Sigmoid colon (tissue), 7 donors: ENCODE measurements around the gene PSMD13. TPM values are rescaled to one million over a fixed set of nuclear protein-coding genes. Genes with fewer than 3 reads are reported as not detected.

Source experiments
- DNase-seq: peaks from one replicate; pipeline ENCODE4 v3.0.0-alpha.2; 2019
- H3K27ac ChIP-seq, 4 donors: fragments of 200-600 bp; sonication (generic); one replicate each; pipeline ENCODE4 v1.5.1; 2016 to 2019; ENCODE audit warnings: mild to moderate bottlenecking in 1 of 4
- H3K27me3 ChIP-seq, 3 donors: fragments of 200-600 bp; sonication (generic); one replicate each; pipeline ENCODE4 v1.5.1; 2019; ENCODE audit warnings: mild to moderate bottlenecking in 1 of 3
- H3K36me3 ChIP-seq, 4 donors: fragments of 200-600 bp; sonication (generic); one replicate each; pipeline ENCODE4 v1.5.1; 2016 to 2019
- H3K4me1 ChIP-seq, 4 donors: fragments of 200-600 bp; sonication (generic); one replicate each; pipeline ENCODE4 v1.5.1; 2017 to 2019
- H3K4me3 ChIP-seq, 4 donors: fragments of 200-600 bp; sonication (generic); one replicate each; pipeline ENCODE4 v1.5.1; 2017 to 2019; ENCODE audit warnings: mild to moderate bottlenecking in 2 of 4, moderate library complexity in 1 of 4
- H3K9me3 ChIP-seq, 4 donors: fragments of 200-600 bp in 3 of 4; sonication (generic) in 3 of 4; one replicate each; pipeline versions ENCODE4 v1.5.1 to v1.6.1; 2013 to 2019
- CTCF ChIP-seq, 4 experiments: fragments of 450-650 bp in 3 of 4; fragments of 200-600 bp in 1 of 4; IDR thresholded peaks; one replicate each; pipeline ENCODE4 v1.5.1; 2016 to 2019; ENCODE audit warnings: antibody characterized with exemption in 4 of 4, mild to moderate bottlenecking in 3 of 4, moderate library complexity in 2 of 4
- EP300 ChIP-seq, 4 donors: sonication (generic); formaldehyde crosslinking; IDR thresholded peaks; one replicate each; pipeline ENCODE4 v1.6.1; 2017; ENCODE audit warnings: antibody characterized with exemption in 4 of 4
- POLR2A ChIP-seq, 2 donors: fragments of 450-650 bp; IDR thresholded peaks; one replicate each; pipeline ENCODE4 v1.6.1; 2016; ENCODE audit warnings: antibody characterized with exemption in 2 of 2, mild to moderate bottlenecking in 2 of 2, moderate library complexity in 2 of 2
- POLR2AphosphoS5 ChIP-seq, 4 donors: sonication (generic); formaldehyde crosslinking; IDR thresholded peaks; one replicate each; pipeline ENCODE4 v1.6.1; 2017; ENCODE audit warnings: antibody characterized with exemption in 4 of 4
- WGBS, 2 donors: extraction: QIAGEN DNeasy Blood & Tissue Kit; methylation state at CpG; one replicate each; pipeline ENCODE4 v1.1.7; 2013; 5-methylcytosine and 5-hydroxymethylcytosine counted together
- intact Hi-C: fragments of 100-400 bp; cut with DNase I; formaldehyde crosslinking; loops from one replicate; pipeline ENCODE4 v1.15.1; 2023
- polyA plus RNA-seq, 3 donors: library from polyadenylated mRNA; stranded (reverse); fragments of 200-250 nt; gene quantifications; one replicate each; pipeline ENCODE4 v1.2.3, GENCODE V29; 2013
- total RNA-seq, 4 donors: library from RNA; depleted of rRNA; stranded (reverse); fragments of >200 nt; gene quantifications; one replicate each; pipeline ENCODE4 v1.1.0, GENCODE V29; 2016
- donor health status: healthy with polysubstance abuse.
- donor health status: Bipolar disorder and iron deficiency.
- donor health status: healthy.

Gene PSMD13
- total and polyA plus RNA-seq, 7 donors: 86.2 to 180 (median 111) TPM

- peaks cover 0 to 41% (median 24%) of the 10 kb centered on the region in 4 donors for H3K4me1 ChIP-seq
- no peaks in the 10 kb centered on the region for H3K9me3 ChIP-seq
- no peak overlapping the region for H3K27ac ChIP-seq
- H3K27me3 ChIP-seq: no peaks in the 10 kb centered on the region
- no peak overlapping the region for H3K4me3 ChIP-seq
- peak; percentile 58 for DNase-seq
- no peak for TF ChIP-seq POLR2AphosphoS5 (IDR thresholded peaks at IDR 0.05)
- TF ChIP-seq POLR2A (IDR thresholded peaks at IDR 0.05): no peak
- no peak for TF ChIP-seq EP300 (IDR thresholded peaks at IDR 0.05)
- TF ChIP-seq CTCF (IDR thresholded peaks at IDR 0.05): no peak
- intact Hi-C loops: no loop called here
- H3K36me3 ChIP-seq: peaks cover 15 to 51% (median 21%) of the 10 kb centered on the region in 4 donors
- 95 to 96% methylated on average over 4 of the region's 4 CpGs for WGBS, 2 donors
These were observed 32.7 kb upstream of the PSMD13 start for GRCh38 chr11:203945-204586.

GRCh38 chr11:204587-205109, 32.1 kb upstream of the PSMD13 start:
- Histone ChIP-seq H3K27me3 (no peaks in the 10 kb centered on the region), H3K4me3 (no peak overlapping the region), H3K9me3 (no peaks in the 10 kb centered on the region), H3K4me1 (peaks cover 0 to 47% (median 30%) of the 10 kb centered on the region in 4 donors), H3K36me3 (peaks cover 15 to 54% (median 22%) of the 10 kb centered on the region in 4 donors), H3K27ac (no peak overlapping the region)
- WGBS, 2 donors: 85 to 92% methylated on average over 12 of the region's 12 CpGs
- TF ChIP-seq POLR2A (IDR thresholded peaks at IDR 0.05) (no peak), POLR2AphosphoS5 (IDR thresholded peaks at IDR 0.05) (no peak)
- DNase-seq: peak; percentile 62
- intact Hi-C loops: loop anchor here (5.0 kb wide), 4 partner anchors 103 to 303 kb away; partner anchors contain the start of genes IFITM2 and RNH1

- Histone ChIP-seq H3K27me3 (no peaks in the 10 kb centered on the region), H3K36me3 (peaks cover 15 to 55% (median 24%) of the 10 kb centered on the region in 4 donors), H3K4me3 (peak overlapping the region in 2 of 4 donors; percentile 85 to 86), H3K4me1 (peaks cover 0 to 55% (median 38%) of the 10 kb centered on the region in 4 donors), H3K27ac (peak overlapping the region in 1 of 4 donors; percentile 99), H3K9me3 (no peaks in the 10 kb centered on the region)
- WGBS, 2 donors: 92 to 93% methylated on average over 16 of the region's 16 CpGs
- intact Hi-C loops: loop anchor here (5.0 kb wide), 4 partner anchors 102 to 302 kb away; partner anchors contain the start of genes IFITM2 and RNH1
- DNase-seq: peak; percentile 58
- TF ChIP-seq POLR2AphosphoS5 (IDR thresholded peaks at IDR 0.05) (no peak), EP300 (IDR thresholded peaks at IDR 0.05) (no peak), POLR2A (IDR thresholded peaks at IDR 0.05) (no peak), CTCF (IDR thresholded peaks at IDR 0.05) (no peak)
These were observed 31.4 kb upstream of the PSMD13 start for GRCh38 chr11:205221-206001.

- H3K27me3 ChIP-seq: no peaks in the 10 kb centered on the region
- peak overlapping the region; percentile 96 to 100 (median 98) for H3K27ac ChIP-seq
- H3K4me3 ChIP-seq: peak overlapping the region; percentile 85 to 98 (median 90)
- H3K9me3 ChIP-seq: no peaks in the 10 kb centered on the region
- intact Hi-C loops: loop anchor here (5.0 kb wide), 4 partner anchors 101 to 301 kb away; partner anchors contain the start of genes IFITM2 and RNH1
- 69 to 89% methylated on average over 7 of the region's 7 CpGs for WGBS, 2 donors
- peak; percentile 62 for DNase-seq
- H3K36me3 ChIP-seq: peaks cover 12 to 55% (median 21%) of the 10 kb centered on the region in 4 donors
- H3K4me1 ChIP-seq: peaks cover 0 to 61% (median 43%) of the 10 kb centered on the region in 4 donors
- TF ChIP-seq CTCF (IDR thresholded peaks at IDR 0.05) (no peak), EP300 (IDR thresholded peaks at IDR 0.05) (no peak), POLR2AphosphoS5 (IDR thresholded peaks at IDR 0.05) (no peak), POLR2A (IDR thresholded peaks at IDR 0.05) (no peak)
These were observed 30.8 kb upstream of the PSMD13 start for GRCh38 chr11:206002-206384.
